ENCODE measurements around the gene VASP.

VASP gene

GRCh38 chr19:45526971-45527370, 19.7 kb downstream of the VASP start:
- peaks cover 6% of the 10 kb centered on the region for H3K36me3 ChIP-seq (ENCODE audit: control insufficient read depth, insufficient read depth, low read length)

GRCh38 chr19:45527731-45528130, 20.5 kb downstream of the VASP start:
- H3K27me3 ChIP-seq (ENCODE audit: control insufficient read depth, insufficient read depth, low read length, poor library complexity, severe bottlenecking): no peaks in the 10 kb centered on the region
- no peak overlapping the region for H3K27ac ChIP-seq (ENCODE audit: insufficient read depth, low read depth, low read length, poor library complexity, severe bottlenecking)
- no peak overlapping the region for H3K4me3 ChIP-seq (ENCODE audit: insufficient read depth, low read depth, low read length)
- no peaks in the 10 kb centered on the region for H3K4me1 ChIP-seq (ENCODE audit: control insufficient read depth, insufficient read depth, low read length)
- 91 to 92% methylated on average over 15 of the region's 15 CpGs for WGBS, 2 experiments
- H3K9me3 ChIP-seq (ENCODE audit: control insufficient read depth, low read length): no peaks in the 10 kb centered on the region
- peaks cover 6% of the 10 kb centered on the region for H3K36me3 ChIP-seq (ENCODE audit: control insufficient read depth, insufficient read depth, low read length)

More at GRCh38 chr19:45526971-45527370, 19.7 kb downstream of the VASP start:
- no peak overlapping the region for H3K4me3 ChIP-seq (ENCODE audit: insufficient read depth, low read depth, low read length)
- H3K27me3 ChIP-seq (ENCODE audit: control insufficient read depth, insufficient read depth, low read length, poor library complexity, severe bottlenecking): no peaks in the 10 kb centered on the region
- no peaks in the 10 kb centered on the region for H3K4me1 ChIP-seq (ENCODE audit: control insufficient read depth, insufficient read depth, low read length)
- H3K27ac ChIP-seq (ENCODE audit: insufficient read depth, low read depth, low read length, poor library complexity, severe bottlenecking): no peak overlapping the region
- no peaks in the 10 kb centered on the region for H3K9me3 ChIP-seq (ENCODE audit: control insufficient read depth, low read length)
- WGBS, 2 experiments: 93 to 100% methylated on average over 4 of the region's 4 CpGs

DNA sequence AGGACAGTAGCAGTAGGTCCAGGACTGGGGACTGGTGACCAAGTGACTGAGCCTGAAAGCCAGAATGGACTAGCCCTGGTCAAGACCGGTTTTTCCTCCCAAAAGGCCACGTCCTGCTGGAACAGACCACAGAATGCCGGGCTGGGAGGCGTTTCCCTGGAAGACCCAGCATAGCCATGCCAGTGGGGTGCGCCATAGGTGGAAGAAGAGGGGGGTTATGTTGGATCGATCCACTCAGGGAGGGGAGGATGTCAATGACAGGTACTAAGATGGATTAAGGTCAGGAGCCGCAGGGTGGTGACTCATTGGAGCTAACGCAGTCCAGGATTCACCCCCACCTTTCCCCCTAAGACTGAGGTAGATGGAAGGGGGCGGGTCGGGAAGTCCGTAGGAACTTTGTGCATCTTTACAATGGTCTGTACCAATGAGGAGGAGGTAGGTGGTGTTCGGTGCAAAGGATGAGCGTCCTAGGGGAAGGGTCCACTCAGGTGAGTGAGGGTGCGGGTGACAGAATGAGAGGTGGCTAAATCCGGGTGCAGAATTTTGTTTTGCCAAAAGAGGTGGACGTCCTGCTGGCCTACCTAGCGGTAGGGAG, 21.0 kb downstream of the VASP start:
- Histone ChIP-seq H3K9me3 (ENCODE audit: control insufficient read depth, low read length) (no peaks in the 10 kb centered on the region), H3K27me3 (ENCODE audit: control insufficient read depth, insufficient read depth, low read length, poor library complexity, severe bottlenecking) (no peaks in the 10 kb centered on the region), H3K36me3 (ENCODE audit: control insufficient read depth, insufficient read depth, low read length) (peaks cover 6% of the 10 kb centered on the region), H3K4me1 (ENCODE audit: control insufficient read depth, insufficient read depth, low read length) (no peaks in the 10 kb centered on the region), H3K27ac (ENCODE audit: insufficient read depth, low read depth, low read length, poor library complexity, severe bottlenecking) (no peak overlapping the region), H3K4me3 (ENCODE audit: insufficient read depth, low read depth, low read length) (no peak overlapping the region)
- WGBS, 2 experiments: 74 to 81% methylated on average over 17 of the region's 17 CpGs

GRCh38 chr19:45528744-45529419, 21.6 kb downstream of the VASP start:
- H3K4me3 ChIP-seq (ENCODE audit: insufficient read depth, low read depth, low read length): no peak overlapping the region
- H3K9me3 ChIP-seq (ENCODE audit: control insufficient read depth, low read length): no peaks in the 10 kb centered on the region
- H3K4me1 ChIP-seq (ENCODE audit: control insufficient read depth, insufficient read depth, low read length): no peaks in the 10 kb centered on the region
- WGBS, 2 experiments: 87 to 91% methylated on average over 49 of the region's 49 CpGs
- H3K27ac ChIP-seq (ENCODE audit: insufficient read depth, low read depth, low read length, poor library complexity, severe bottlenecking): no peak overlapping the region
- H3K36me3 ChIP-seq (ENCODE audit: control insufficient read depth, insufficient read depth, low read length): peaks cover 6% of the 10 kb centered on the region
- no peaks in the 10 kb centered on the region for H3K27me3 ChIP-seq (ENCODE audit: control insufficient read depth, insufficient read depth, low read length, poor library complexity, severe bottlenecking)

- Histone ChIP-seq H3K4me3 (ENCODE audit: insufficient read depth, low read depth, low read length) (no peak overlapping the region), H3K9me3 (ENCODE audit: control insufficient read depth, low read length) (no peaks in the 10 kb centered on the region), H3K27me3 (ENCODE audit: control insufficient read depth, insufficient read depth, low read length, poor library complexity, severe bottlenecking) (no peaks in the 10 kb centered on the region), H3K4me1 (ENCODE audit: control insufficient read depth, insufficient read depth, low read length) (no peaks in the 10 kb centered on the region), H3K36me3 (ENCODE audit: control insufficient read depth, insufficient read depth, low read length) (peaks cover 5% of the 10 kb centered on the region), H3K27ac (ENCODE audit: insufficient read depth, low read depth, low read length, poor library complexity, severe bottlenecking) (no peak overlapping the region)
- 87 to 88% methylated on average over 14 of the region's 14 CpGs for WGBS, 2 experiments
Measured at GRCh38 chr19:45529420-45529785, 22.1 kb downstream of the VASP start.

DNA sequence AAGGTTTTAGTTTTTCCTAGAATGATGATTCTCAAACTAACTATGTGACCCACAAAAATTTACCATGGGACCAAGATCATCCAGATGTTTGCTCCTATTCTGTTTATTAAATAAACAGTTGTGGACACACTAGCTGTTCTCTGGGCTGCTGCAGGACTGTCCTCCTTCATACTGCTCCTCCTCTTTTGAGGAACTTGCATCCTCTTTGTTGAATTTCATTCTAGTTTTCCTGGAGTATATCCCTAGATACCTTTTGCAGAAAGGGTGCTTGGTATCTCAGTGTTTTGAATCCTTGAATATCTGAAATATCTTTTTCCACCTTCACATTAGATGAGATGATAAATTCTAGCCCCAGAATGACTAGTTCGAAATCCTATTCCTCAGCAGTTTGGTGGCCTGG, 24.1 kb downstream of the VASP start:
- WGBS, 2 experiments: 91 to 100% methylated on average over 1 of the region's 1 CpG
- no peaks in the 10 kb centered on the region for H3K27me3 ChIP-seq (ENCODE audit: control insufficient read depth, insufficient read depth, low read length, poor library complexity, severe bottlenecking)

GRCh38 chr19:45539459-45539858, 32.2 kb downstream of the VASP start:
- Histone ChIP-seq H3K4me1 (ENCODE audit: control insufficient read depth, insufficient read depth, low read length) (no peaks in the 10 kb centered on the region), H3K36me3 (ENCODE audit: control insufficient read depth, insufficient read depth, low read length) (no peaks in the 10 kb centered on the region), H3K27me3 (ENCODE audit: control insufficient read depth, insufficient read depth, low read length, poor library complexity, severe bottlenecking) (no peaks in the 10 kb centered on the region), H3K4me3 (ENCODE audit: insufficient read depth, low read depth, low read length) (no peak overlapping the region), H3K27ac (ENCODE audit: insufficient read depth, low read depth, low read length, poor library complexity, severe bottlenecking) (no peak overlapping the region), H3K9me3 (ENCODE audit: control insufficient read depth, low read length) (no peaks in the 10 kb centered on the region)
- WGBS, 2 experiments: 90 to 94% methylated on average over 8 to 9 of the region's 9 CpGs

More for the DNA sequence above, 24.1 kb downstream of the VASP start:
- Histone ChIP-seq H3K4me1 (ENCODE audit: control insufficient read depth, insufficient read depth, low read length) (no peaks in the 10 kb centered on the region), H3K27ac (ENCODE audit: insufficient read depth, low read depth, low read length, poor library complexity, severe bottlenecking) (no peak overlapping the region), H3K4me3 (ENCODE audit: insufficient read depth, low read depth, low read length) (no peak overlapping the region), H3K9me3 (ENCODE audit: control insufficient read depth, low read length) (no peaks in the 10 kb centered on the region), H3K36me3 (ENCODE audit: control insufficient read depth, insufficient read depth, low read length) (no peaks in the 10 kb centered on the region)

GRCh38 chr19:45542234-45542668, 35.0 kb downstream of the VASP start:
- H3K36me3 ChIP-seq (ENCODE audit: control insufficient read depth, insufficient read depth, low read length): no peaks in the 10 kb centered on the region
- H3K9me3 ChIP-seq (ENCODE audit: control insufficient read depth, low read length): no peaks in the 10 kb centered on the region
- WGBS, 2 experiments: 91 to 94% methylated on average over 7 of the region's 7 CpGs
- no peaks in the 10 kb centered on the region for H3K27me3 ChIP-seq (ENCODE audit: control insufficient read depth, insufficient read depth, low read length, poor library complexity, severe bottlenecking)
- H3K4me3 ChIP-seq (ENCODE audit: insufficient read depth, low read depth, low read length): no peak overlapping the region
- no peaks in the 10 kb centered on the region for H3K4me1 ChIP-seq (ENCODE audit: control insufficient read depth, insufficient read depth, low read length)
- H3K27ac ChIP-seq (ENCODE audit: insufficient read depth, low read depth, low read length, poor library complexity, severe bottlenecking): no peak overlapping the region

- Histone ChIP-seq H3K27me3 (ENCODE audit: control insufficient read depth, insufficient read depth, low read length, poor library complexity, severe bottlenecking) (no peaks in the 10 kb centered on the region), H3K9me3 (ENCODE audit: control insufficient read depth, low read length) (no peaks in the 10 kb centered on the region), H3K4me3 (ENCODE audit: insufficient read depth, low read depth, low read length) (no peak overlapping the region), H3K36me3 (ENCODE audit: control insufficient read depth, insufficient read depth, low read length) (no peaks in the 10 kb centered on the region), H3K4me1 (ENCODE audit: control insufficient read depth, insufficient read depth, low read length) (peaks cover 12% of the 10 kb centered on the region), H3K27ac (ENCODE audit: insufficient read depth, low read depth, low read length, poor library complexity, severe bottlenecking) (no peak overlapping the region)
- 90 to 92% methylated on average over 10 of the region's 10 CpGs for WGBS, 2 experiments
Measured at GRCh38 chr19:45547211-45547770, 40.0 kb downstream of the VASP start.

DNA sequence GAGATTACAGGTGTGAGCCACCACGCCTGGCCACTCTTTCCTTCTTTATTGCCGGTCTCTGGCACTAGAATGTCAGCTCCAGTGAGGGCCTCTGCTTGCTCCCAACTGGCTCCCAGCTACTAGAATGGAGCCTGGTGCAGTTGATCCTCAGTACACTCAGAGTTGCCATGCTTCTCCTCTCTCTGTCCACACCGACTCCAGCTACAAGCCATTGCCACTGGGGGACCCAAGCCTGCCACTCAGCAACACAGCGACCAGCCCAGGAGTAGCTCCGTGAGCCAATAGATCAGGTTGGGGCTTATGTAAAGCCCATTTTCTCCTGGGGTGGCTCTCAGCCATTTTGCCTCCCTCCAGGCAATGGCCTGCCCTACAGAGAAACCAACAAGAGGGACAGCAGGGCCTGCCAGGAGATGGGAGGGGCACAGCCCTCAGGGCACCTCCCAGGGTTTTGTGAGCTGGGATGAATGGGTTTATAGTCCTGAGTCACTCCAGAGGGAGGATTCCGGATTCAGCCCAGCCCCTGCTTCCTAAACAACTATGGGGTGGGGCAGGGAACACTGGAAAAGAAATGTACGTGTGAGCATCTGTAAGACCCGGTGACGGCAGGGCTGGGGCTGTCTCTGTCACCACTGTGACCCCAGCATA, 40.8 kb downstream of the VASP start:
- Histone ChIP-seq H3K4me1 (ENCODE audit: control insufficient read depth, insufficient read depth, low read length) (peaks cover 12% of the 10 kb centered on the region), H3K9me3 (ENCODE audit: control insufficient read depth, low read length) (no peaks in the 10 kb centered on the region), H3K27ac (ENCODE audit: insufficient read depth, low read depth, low read length, poor library complexity, severe bottlenecking) (no peak overlapping the region), H3K4me3 (ENCODE audit: insufficient read depth, low read depth, low read length) (no peak overlapping the region), H3K27me3 (ENCODE audit: control insufficient read depth, insufficient read depth, low read length, poor library complexity, severe bottlenecking) (no peaks in the 10 kb centered on the region), H3K36me3 (ENCODE audit: control insufficient read depth, insufficient read depth, low read length) (no peaks in the 10 kb centered on the region)
- 74 to 77% methylated on average over 9 of the region's 9 CpGs for WGBS, 2 experiments
